OCI-LY1 (cell line): ENCODE measurements around the gene TMEM143.

Experiments
- EZH2 ChIP-seq: fragments of 200-600 bp; sonication (generic), shearing (Covaris generic); IDR thresholded peaks from 2 replicates; pipeline ENCODE4 v1.8.0; 2017; ENCODE audit warnings: borderline replicate concordance, mixed run types, mild to moderate bottlenecking, antibody characterized with exemption, low read length, moderate library complexity, mixed read lengths
- TF ChIP-seq, protein P1 (sequence below): fragments of 200-600 bp; sonication (generic), shearing (Covaris generic); IDR thresholded peaks from 2 replicates; pipeline ENCODE4 v1.5.1; 2017; ENCODE audit warnings: mild to moderate bottlenecking, antibody characterized with exemption, low read length, moderate library complexity, mixed read lengths

DNA sequence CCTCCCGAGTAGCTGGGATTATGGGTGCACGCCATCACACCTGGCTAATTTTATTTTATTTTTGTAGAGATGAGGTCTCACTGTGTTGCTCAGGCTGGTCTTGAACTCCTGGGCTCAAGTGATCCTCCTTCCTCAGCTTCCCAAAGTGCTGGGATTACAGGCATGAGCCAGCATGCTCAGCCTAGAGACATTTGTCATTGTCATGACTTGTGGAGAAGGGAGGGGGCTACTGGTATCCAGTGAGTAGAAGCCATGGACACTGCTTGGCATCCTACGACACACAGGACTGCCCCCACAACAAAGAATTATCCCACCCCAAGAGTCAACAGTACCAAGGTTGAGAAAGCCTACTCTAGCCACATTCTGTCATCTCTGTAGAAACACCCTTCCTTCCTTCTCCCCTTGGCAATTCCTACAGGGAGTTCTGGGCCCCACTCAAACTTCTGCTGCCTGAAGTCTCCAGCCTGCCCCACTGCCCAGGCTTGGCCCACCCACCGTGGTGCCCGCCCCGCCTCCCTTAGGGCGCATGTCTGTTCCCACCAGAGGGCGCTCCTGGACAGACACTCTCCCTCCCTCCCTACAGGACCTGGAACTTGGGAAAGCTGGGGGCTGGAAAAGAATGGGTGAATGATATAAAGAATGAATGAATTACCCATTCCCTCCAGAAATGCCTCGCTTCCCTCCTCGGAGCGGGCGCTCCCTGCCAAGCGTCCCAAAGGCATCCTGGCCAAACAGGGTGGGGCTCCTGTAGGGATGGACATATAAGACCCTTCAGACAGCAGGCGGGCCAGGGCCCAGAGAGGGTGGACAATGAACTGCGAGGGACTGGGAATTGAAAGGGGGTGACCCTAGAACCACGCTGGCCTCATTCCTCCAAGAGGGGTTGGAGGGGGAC is 43.8 kb downstream of the TMEM143 start:
- TF ChIP-seq, protein P1, sequence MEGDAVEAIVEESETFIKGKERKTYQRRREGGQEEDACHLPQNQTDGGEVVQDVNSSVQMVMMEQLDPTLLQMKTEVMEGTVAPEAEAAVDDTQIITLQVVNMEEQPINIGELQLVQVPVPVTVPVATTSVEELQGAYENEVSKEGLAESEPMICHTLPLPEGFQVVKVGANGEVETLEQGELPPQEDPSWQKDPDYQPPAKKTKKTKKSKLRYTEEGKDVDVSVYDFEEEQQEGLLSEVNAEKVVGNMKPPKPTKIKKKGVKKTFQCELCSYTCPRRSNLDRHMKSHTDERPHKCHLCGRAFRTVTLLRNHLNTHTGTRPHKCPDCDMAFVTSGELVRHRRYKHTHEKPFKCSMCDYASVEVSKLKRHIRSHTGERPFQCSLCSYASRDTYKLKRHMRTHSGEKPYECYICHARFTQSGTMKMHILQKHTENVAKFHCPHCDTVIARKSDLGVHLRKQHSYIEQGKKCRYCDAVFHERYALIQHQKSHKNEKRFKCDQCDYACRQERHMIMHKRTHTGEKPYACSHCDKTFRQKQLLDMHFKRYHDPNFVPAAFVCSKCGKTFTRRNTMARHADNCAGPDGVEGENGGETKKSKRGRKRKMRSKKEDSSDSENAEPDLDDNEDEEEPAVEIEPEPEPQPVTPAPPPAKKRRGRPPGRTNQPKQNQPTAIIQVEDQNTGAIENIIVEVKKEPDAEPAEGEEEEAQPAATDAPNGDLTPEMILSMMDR = peak; percentile 98
- no peak for TF ChIP-seq EZH2
